VCaP (cell line): ENCODE data around the gene GTF3C2.
A peak's percentile ranks its signal among the peaks of the same experiment; 100 is the strongest.
"Not testable (repeated sequence)": the region's sequence is repeated elsewhere in the genome, so short reads cannot be mapped to it uniquely, and the experiment has no call there.

Experiments used
- H3K27ac ChIP-seq: fragments of 450-650 bp; 2 replicates; pipeline ENCODE4 v1.5.1; 2017
- CTCF ChIP-seq: fragments of 450-650 bp; conservative IDR thresholded peaks from 2 replicates; pipeline ENCODE4 v1.5.1; 2017; ENCODE audit warnings: mild to moderate bottlenecking, moderate library complexity

GTF3C2 gene

GRCh38 chr2:27322766-27323595 is 33.6 kb downstream of the GTF3C2 start, which contains the start of gene MPV17:
MPV17 (minus strand) TSS chr2:27323097; CDS start chr2:27322517, 580 bp downstream.
- H3K27ac ChIP-seq: peak within 1 kb of the TSS; percentile 94
- no peak for TF ChIP-seq CTCF

GRCh38 chr2:27322301-27322765 is 34.2 kb downstream of the GTF3C2 start:
- peak overlapping the region; percentile 94 for H3K27ac ChIP-seq
- TF ChIP-seq CTCF: no peak

GRCh38 chr2:27320958-27321543 is 35.5 kb downstream of the GTF3C2 start:
- peak; percentile 60 for TF ChIP-seq CTCF
- H3K27ac ChIP-seq: peak overlapping the region; percentile 94

GRCh38 chr2:27319839-27320238 is 36.7 kb downstream of the GTF3C2 start:
- not testable (repeated sequence) for H3K27ac ChIP-seq

- no peak for TF ChIP-seq CTCF
- H3K27ac ChIP-seq: peak overlapping the region; percentile 24; the same call in 1 of the 2 replicates
These were observed 39.7 kb downstream of the GTF3C2 start for GRCh38 chr2:27316655-27317412.

- no peak for TF ChIP-seq CTCF
- no peak overlapping the region for H3K27ac ChIP-seq
These were observed 41.4 kb downstream of the GTF3C2 start for GRCh38 chr2:27315122-27315521.

GRCh38 chr2:27314709-27315108 is 41.9 kb downstream of the GTF3C2 start:
- TF ChIP-seq CTCF: no peak
- H3K27ac ChIP-seq: no peak overlapping the region
